ENCODE results near the gene TUFM. TPM values are rescaled to one million over a fixed set of nuclear protein-coding genes. Genes with fewer than 3 reads are reported as not detected.
"Not testable (repeated sequence)": the region's sequence is repeated elsewhere in the genome, so short reads cannot be mapped to it uniquely, and the experiment has no call there.

The TUFM gene
- total and polyA plus RNA-seq, 9 donors, result 75.7 to 123 (median 106) TPM

GRCh38 chr16:28820016-28820415 lies 26.1 kb downstream of the TUFM start:
- Histone ChIP-seq H3K4me1 (ENCODE audit: insufficient read depth) (no peaks in the 10 kb centered on the region), H3K27ac (no peak overlapping the region), H3K4me3 (no peak overlapping the region), H3K27me3 (no peaks in the 10 kb centered on the region), H3K9me3 (no peaks in the 10 kb centered on the region), H3K36me3 (no peaks in the 10 kb centered on the region)
- intact Hi-C loops (cut with DNase I), result loop anchor here in 2 of 4 donors (5.0 to 10.0 kb wide), 2 partner anchors 115 to 127 kb away; partner anchors contain the start of gene CD19 (in 1 of the 2)
- WGBS, 3 donors, result 85 to 89% (median 86%) methylated on average over 5 of the region's 5 CpGs
- peak in 2 of 5 donors; percentile 33 to 45 for DNase-seq
- no peak for TF ChIP-seq POLR2A (IDR thresholded peaks at IDR 0.05)
- no peak for TF ChIP-seq EP300 (IDR thresholded peaks at IDR 0.05)
- TF ChIP-seq CTCF (IDR thresholded peaks at IDR 0.05), result no peak

- H3K27me3 ChIP-seq, H3K9me3 ChIP-seq, H3K27ac ChIP-seq: not testable (repeated sequence)
These were observed 38.6 kb downstream of the TUFM start for GRCh38 chr16:28807445-28808120.

GRCh38 chr16:28802235-28803019 lies 43.7 kb downstream of the TUFM start:
- H3K4me1 ChIP-seq (ENCODE audit: insufficient read depth); H3K27ac ChIP-seq; H3K27me3 ChIP-seq; H3K36me3 ChIP-seq; H3K4me3 ChIP-seq; intact Hi-C loops (cut with DNase I); H3K9me3 ChIP-seq: not testable (repeated sequence)
- WGBS, 3 donors, result 35 to 64% (median 55%) methylated on average over 5 to 7 of the region's 13 CpGs
- DNase-seq, result peak in 4 of 5 donors; percentile 30 to 71 (median 60)

More at GRCh38 chr16:28807445-28808120, 38.6 kb downstream of the TUFM start:
- intact Hi-C loops (cut with DNase I); H3K4me1 ChIP-seq (ENCODE audit: insufficient read depth); DNase-seq; H3K4me3 ChIP-seq; H3K36me3 ChIP-seq: not testable (repeated sequence)
- WGBS, 3 donors, result no CpG with 5 or more reads among the region's 11 CpGs

Small RNAs within 50 kb of the gene (microRNA-seq; reads per million reads assigned to microRNA genes)
- gene MIR4721, result 0 reads per million in 3 donors

Small RNAs within 50 kb of the gene (small RNA-seq; reads per million reads assigned to genes)
- gene RF00416, result not detected

Other genes with a start within 250 kb of the TUFM start
- 1 to 10 TPM in 2 of 7 donors, under 1 TPM in 5; 0.20 to 1.6 (median 0.78) TPM for gene SULT1A2, start 249.3 kb downstream of the TUFM start, total RNA-seq
- gene SULT1A2, start 249.3 kb downstream of the TUFM start, polyA plus RNA-seq, result 1 to 10 TPM in 1 of 2 donors, under 1 TPM in 1; 0.13 to 1.2 TPM
- gene SULT1A1, start 236.3 kb downstream of the TUFM start, total RNA-seq, result 10 to 100 TPM in 5 of 7 donors, 1 to 10 TPM in 2; 5.4 to 22.3 (median 10.3) TPM
- gene SULT1A1, start 236.3 kb downstream of the TUFM start, polyA plus RNA-seq, result 10 to 100 TPM; 11.3 to 54.6 TPM
- 1 to 10 TPM in 2 of 7 donors, under 1 TPM in 3, not detected in 2; 0.28 to 2.7 (median 0.93) TPM for gene NPIPB8, start 208.3 kb downstream of the TUFM start, total RNA-seq
- gene NPIPB8, start 208.3 kb downstream of the TUFM start, polyA plus RNA-seq, result not detected
- gene EIF3C, start 134.9 kb downstream of the TUFM start, total RNA-seq, result 100 to 1,000 TPM; 163 to 760 (median 544) TPM
- gene EIF3C, start 134.9 kb downstream of the TUFM start, polyA plus RNA-seq, result 1,000 to 10,000 TPM in 1 of 2 donors, 100 to 1,000 TPM in 1; 357 to 1,101 TPM
- gene NPIPB9, start 94.6 kb downstream of the TUFM start, total RNA-seq, result 1 to 10 TPM in 6 of 7 donors, under 1 TPM in 1; 0.75 to 3.4 (median 2.8) TPM
- 1 to 10 TPM in 1 of 2 donors, under 1 TPM in 1; 0.63 to 1.9 TPM for gene NPIPB9, start 94.6 kb downstream of the TUFM start, polyA plus RNA-seq
- gene ATXN2L, start 23.3 kb downstream of the TUFM start, total RNA-seq, result 100 to 1,000 TPM in 2 of 7 donors, 10 to 100 TPM in 5; 36.2 to 143 (median 84.8) TPM
- 10 to 100 TPM; 45.5 to 84.6 TPM for gene ATXN2L, start 23.3 kb downstream of the TUFM start, polyA plus RNA-seq
- 10 to 100 TPM; 30.8 to 76.9 (median 60.0) TPM for gene SH2B1, start 17.5 kb upstream of the TUFM start, total RNA-seq
- gene SH2B1, start 17.5 kb upstream of the TUFM start, polyA plus RNA-seq, result 10 to 100 TPM in 1 of 2 donors, 1 to 10 TPM in 1; 7.6 to 67.5 TPM
- 1 to 10 TPM in 2 of 7 donors, under 1 TPM in 5; 0.15 to 2.5 (median 0.41) TPM for gene ATP2A1, start 32.1 kb upstream of the TUFM start, total RNA-seq
- gene ATP2A1, start 32.1 kb upstream of the TUFM start, polyA plus RNA-seq, result under 1 TPM; 0.53 to 0.90 TPM
- 10 to 100 TPM in 5 of 7 donors, 1 to 10 TPM in 2; 5.1 to 13.9 (median 11.3) TPM for gene RABEP2, start 78.9 kb upstream of the TUFM start, total RNA-seq
- 10 to 100 TPM in 1 of 2 donors, under 1 TPM in 1; 0.32 to 14.8 TPM for gene RABEP2, start 78.9 kb upstream of the TUFM start, polyA plus RNA-seq
- gene CD19, start 85.6 kb upstream of the TUFM start, total RNA-seq, result 1 to 10 TPM in 3 of 7 donors, under 1 TPM in 3, not detected in 1; 0.71 to 1.5 (median 1.1) TPM
- gene CD19, start 85.6 kb upstream of the TUFM start, polyA plus RNA-seq, result 1 to 10 TPM in 1 of 2 donors, under 1 TPM in 1; 0.40 to 2.5 TPM
- gene NFATC2IP, start 104.6 kb upstream of the TUFM start, total RNA-seq, result 10 to 100 TPM; 18.8 to 29.2 (median 23.3) TPM
- 10 to 100 TPM; 17.9 to 31.5 TPM for gene NFATC2IP, start 104.6 kb upstream of the TUFM start, polyA plus RNA-seq
- 10 to 100 TPM; 10.1 to 25.5 (median 17.4) TPM for gene SPNS1, start 128.4 kb upstream of the TUFM start, total RNA-seq
- 10 to 100 TPM in 1 of 2 donors, 1 to 10 TPM in 1; 4.5 to 23.7 TPM for gene SPNS1, start 128.4 kb upstream of the TUFM start, polyA plus RNA-seq
- gene LAT, start 138.7 kb upstream of the TUFM start, total RNA-seq, result 1 to 10 TPM; 2.6 to 6.0 (median 4.6) TPM
- 1 to 10 TPM; 1.0 to 4.8 TPM for gene LAT, start 138.7 kb upstream of the TUFM start, polyA plus RNA-seq

All from ovary (tissue), 9 donors.